ENCODE measurements around the gene VWC2.

VWC2 gene

DNA sequence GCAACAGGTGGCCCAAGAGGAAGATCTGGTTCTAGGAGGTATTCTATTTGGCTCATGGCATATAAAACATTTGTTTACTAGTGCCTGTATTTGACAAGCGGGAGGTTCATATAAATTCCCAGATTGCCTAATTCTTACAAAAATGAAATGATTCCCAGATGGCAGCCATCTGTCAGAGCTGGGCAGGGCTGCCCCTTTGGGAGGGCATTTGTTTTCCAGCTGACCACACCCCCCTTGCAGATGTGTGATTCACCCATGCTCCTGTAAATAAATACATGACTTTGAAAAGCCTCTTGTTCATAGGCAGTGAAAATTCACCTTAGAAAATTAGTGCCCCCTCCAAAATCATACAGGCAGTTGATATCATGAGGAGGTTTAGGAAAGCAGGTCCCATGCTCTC is 8.6 kb downstream of the VWC2 start:
- DNase-seq (ENCODE audit: insufficient read length, low spot score) (no peak), FAIRE-seq (no peak)

DNA sequence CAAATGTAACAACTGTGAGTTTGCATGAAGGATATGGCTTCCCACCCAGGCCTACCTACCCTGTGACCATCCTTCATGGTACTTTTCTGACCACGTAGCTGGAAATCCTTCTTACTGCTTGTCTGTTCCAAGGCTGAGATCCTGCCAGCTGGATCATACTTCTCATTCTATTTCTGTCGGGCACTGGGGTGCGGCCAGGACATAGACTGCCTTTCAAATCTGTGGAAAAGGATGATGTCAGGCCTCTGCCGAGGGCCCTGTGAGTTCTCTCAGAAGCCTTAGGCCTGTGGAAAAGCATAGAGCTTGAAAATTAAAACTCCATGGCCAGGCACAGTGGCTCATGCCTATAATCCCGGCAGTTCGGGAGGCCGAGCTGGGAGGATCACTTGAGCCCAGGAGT is 10.0 kb downstream of the VWC2 start:
- no peak for FAIRE-seq
- DNase-seq (ENCODE audit: insufficient read length, low spot score) = no peak

- FAIRE-seq = no peak
These were observed 14.5 kb downstream of the VWC2 start for GRCh38 chr7:49787980-49788379.

GRCh38 chr7:49788455-49789059 is 15.1 kb downstream of the VWC2 start:
- FAIRE-seq (peak; percentile 69), DNase-seq (ENCODE audit: insufficient read length, low spot score) (no peak)

More at GRCh38 chr7:49787980-49788379, 14.5 kb downstream of the VWC2 start:
- no peak for DNase-seq (ENCODE audit: insufficient read length, low spot score)

DNA sequence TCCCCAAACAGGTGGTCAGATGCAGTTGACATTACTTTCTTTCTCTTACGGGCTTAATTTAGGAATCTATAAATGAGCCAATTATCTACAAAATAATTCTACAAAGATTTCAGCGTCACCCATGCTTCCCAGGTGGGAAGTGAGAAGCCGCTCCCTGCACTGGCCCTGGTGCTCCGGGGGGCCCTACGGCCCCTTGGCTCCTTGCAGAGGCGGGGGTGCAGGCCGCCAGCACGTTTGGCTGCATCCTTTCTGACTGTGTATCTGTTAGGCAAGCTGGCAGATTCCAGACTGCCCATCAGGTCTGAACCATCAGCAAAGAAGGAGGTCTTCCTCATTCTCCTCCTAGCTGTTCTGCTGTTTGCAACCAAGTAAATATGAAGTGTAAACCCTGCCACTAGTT is 16.3 kb downstream of the VWC2 start:
- FAIRE-seq (no peak), DNase-seq (ENCODE audit: insufficient read length, low spot score) (no peak)

- FAIRE-seq (no peak), DNase-seq (ENCODE audit: insufficient read length, low spot score) (no peak)
These were observed 16.8 kb downstream of the VWC2 start for GRCh38 chr7:49790209-49790608.

- DNase-seq (ENCODE audit: insufficient read length, low spot score) = no peak
- no peak for FAIRE-seq
These were observed 17.8 kb downstream of the VWC2 start for GRCh38 chr7:49791088-49791741.

- no peak for FAIRE-seq
- no peak for DNase-seq (ENCODE audit: insufficient read length, low spot score)
These were observed 24.7 kb downstream of the VWC2 start for GRCh38 chr7:49797987-49798660.

DNA sequence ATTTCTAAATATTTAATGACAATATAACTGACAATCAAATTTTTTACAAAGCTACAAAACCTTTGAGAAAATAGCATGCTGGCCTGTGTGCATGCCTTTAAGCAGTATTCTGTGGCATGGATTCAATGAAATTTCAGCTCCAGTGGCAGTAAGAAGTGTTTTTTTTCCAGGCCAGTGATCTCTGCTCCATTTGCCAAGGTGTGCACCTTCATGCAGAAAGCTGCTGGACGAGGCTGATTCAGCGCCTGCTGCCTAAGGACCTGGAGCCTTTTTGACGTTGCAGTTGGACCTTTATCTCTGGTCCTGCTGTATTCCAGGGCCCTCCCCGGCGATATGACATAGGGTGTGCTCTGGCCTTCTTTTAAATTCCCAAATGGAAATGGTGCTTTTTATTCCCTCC is 26.6 kb downstream of the VWC2 start:
- FAIRE-seq (no peak), DNase-seq (ENCODE audit: insufficient read length, low spot score) (no peak)

GRCh38 chr7:49802600-49802999 is 29.2 kb downstream of the VWC2 start:
- no peak for FAIRE-seq
- DNase-seq (ENCODE audit: insufficient read length, low spot score) = no peak

DNA sequence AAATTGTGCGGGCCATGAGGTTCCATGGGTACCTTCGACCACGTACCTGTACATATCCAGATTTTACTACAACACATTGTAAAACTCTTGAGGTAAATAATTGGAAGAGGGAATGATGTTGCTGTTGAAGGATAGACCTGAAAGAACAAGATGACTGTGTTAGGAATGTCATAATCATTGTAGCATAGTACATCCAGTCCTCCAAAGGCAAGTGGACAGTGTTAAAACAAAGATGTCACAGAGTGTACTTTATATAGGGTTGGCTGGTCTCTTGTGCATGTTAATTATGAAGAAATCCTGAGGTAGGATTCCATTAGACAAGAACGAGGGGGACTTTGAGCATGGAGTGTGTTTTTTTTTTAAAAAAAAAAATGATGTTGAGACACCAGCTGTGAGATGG is 30.4 kb downstream of the VWC2 start:
- FAIRE-seq (no peak), DNase-seq (ENCODE audit: insufficient read length, low spot score) (no peak)

DNA sequence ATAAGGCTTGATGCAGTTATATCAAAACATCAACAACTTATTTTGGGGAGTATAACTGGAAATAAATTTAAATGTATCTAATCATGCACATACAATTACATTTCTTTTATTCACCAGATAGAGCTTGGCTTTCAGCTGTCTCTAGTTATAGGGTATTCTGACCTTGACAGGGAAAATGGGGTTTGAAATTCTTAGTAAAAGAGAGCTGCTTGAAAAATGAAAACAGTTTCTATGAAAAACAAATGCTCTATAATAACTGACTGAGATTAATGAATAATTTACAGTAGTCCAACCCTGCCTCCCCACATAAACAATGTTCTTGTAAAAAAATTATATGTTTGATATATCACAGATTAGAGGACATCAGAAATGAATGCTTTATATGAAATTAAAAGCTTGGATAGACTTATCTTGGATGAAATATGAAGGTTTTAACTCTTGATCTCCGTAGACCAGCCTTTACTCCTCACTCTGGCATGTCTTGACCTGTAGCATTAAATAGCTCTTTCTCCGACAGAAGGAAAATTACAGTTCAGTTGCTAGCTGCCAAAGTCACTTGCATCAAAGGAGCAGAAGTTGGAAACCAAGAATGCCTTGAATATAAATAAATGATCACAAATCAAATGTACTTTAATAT is 32.1 kb downstream of the VWC2 start:
- no peak for DNase-seq (ENCODE audit: insufficient read length, low spot score)
- FAIRE-seq = no peak

DNA sequence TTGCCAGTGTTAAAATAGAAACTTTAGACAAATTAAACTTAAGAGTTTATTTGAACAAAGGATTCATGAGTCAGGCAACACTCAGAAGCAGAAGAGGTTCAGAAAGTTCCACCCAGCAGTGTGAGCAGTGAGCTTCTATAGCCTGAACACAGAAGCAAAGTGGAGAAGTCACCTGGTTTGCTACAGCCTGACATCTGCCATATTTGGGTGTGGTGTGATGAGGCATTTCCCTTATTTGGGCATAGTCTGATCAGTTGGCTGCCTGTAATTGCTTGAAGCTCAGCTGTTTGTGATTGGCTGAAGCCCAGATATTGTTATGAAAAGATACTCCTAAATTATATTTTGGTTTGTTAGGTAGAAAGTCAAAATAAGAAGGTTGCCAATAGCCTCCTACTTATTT is 39.1 kb downstream of the VWC2 start:
- no peak for FAIRE-seq

GRCh38 chr7:49817279-49817678 is 43.8 kb downstream of the VWC2 start:
- no peak for FAIRE-seq
- no peak for DNase-seq (ENCODE audit: insufficient read length, low spot score)

More for the DNA sequence above, 39.1 kb downstream of the VWC2 start:
- no peak for DNase-seq (ENCODE audit: insufficient read length, low spot score)

DNA sequence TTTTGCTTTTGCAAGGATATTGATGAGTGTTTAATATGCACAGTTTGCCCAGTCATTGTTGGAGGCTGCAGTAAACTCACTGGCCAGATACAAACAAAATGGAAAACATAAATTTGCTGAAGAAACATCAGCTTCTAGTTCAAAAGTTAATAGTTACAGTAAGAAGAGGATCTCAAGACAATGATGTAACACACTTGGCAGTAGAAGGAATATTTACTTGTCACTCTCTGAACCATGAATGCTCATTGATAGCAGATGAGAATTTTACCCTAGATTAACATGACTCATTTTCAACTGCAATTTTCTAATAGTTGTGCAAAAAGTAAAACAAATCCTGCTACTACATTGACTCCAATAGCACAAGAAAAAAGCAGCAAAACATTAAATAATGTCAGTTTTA is 47.7 kb downstream of the VWC2 start:
- DNase-seq (ENCODE audit: insufficient read length, low spot score) (no peak), FAIRE-seq (no peak)

DNA sequence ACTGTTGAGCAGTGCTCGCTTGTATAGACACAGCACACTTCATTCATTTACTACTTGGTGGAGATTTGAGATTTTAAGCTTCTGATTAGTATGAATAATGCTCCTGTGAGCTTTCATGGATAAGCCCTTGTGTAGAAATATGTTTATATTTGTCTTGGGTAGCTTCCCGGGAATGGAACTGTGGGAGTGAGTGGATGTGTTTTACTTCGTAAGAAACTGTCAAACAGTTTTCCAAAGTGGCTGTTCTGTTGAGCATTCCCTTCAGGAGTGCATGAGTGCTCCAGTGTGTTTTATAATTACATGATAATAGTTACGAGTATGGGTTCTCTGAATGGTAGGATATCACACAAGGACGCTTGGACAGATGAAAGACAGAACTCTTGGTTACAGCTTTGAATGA is 49.4 kb downstream of the VWC2 start:
- no peak for FAIRE-seq
- no peak for DNase-seq (ENCODE audit: insufficient read length, low spot score)

DNA sequence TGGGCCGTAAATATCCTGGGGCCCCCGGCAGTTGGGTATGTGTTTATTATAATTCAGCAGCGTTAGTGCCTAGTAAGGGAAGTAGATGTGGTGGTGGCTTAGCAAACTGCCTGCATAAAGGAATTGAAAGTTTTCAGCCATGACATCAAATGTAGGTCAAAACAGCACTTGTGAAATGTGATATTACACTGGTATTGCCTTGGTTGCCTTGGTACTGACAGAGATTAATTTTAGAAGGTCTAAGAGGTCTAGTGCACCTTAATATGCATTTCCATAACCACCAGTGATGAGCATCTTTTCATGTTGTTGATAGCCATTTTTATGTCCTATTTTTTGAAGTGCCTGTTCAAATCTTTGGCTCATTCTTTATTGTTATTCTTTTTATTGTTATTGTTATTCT is 50.1 kb downstream of the VWC2 start:
- FAIRE-seq = no peak

DNA sequence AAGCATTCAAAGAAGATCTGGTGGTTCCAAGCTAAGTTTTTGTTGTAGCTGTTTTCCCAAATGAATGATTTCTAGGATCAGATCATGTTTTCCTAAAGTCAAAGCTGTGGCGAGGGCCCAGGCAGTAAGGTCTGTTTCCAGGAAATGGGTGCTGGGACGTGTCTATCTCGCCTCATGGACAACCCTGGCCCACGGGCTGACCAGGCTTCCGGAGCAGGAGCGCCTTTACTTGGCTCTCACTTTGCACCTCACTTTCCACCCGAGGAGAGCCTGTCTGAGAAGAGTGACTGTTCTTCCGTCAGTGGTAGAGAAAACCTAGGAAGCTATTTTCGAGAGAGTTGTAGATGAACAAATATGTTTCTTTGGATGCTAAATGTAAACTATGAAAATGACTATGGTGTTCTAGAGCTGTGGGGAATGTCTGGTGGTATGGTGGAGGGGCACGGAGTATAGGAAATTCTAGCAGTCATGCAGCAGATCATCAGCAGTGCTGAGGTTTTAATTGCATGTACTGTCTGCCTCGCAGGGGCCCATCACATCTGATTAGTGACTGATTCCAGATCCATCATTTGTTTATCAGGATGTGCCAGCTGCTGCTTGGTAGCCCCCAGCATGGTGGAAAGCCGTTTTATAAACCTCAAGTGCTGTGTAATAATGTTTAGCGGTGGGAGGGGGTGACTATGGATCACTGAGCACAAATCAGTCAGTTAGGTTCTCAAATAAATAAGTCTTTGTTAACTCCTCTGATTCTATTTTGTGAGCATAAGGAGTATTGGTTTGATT is 66.6 kb downstream of the VWC2 start:
- FAIRE-seq (no peak), DNase-seq (ENCODE audit: insufficient read length, low spot score) (no peak)

More for the DNA sequence above, 50.1 kb downstream of the VWC2 start:
- DNase-seq (ENCODE audit: insufficient read length, low spot score) = no peak

DNA sequence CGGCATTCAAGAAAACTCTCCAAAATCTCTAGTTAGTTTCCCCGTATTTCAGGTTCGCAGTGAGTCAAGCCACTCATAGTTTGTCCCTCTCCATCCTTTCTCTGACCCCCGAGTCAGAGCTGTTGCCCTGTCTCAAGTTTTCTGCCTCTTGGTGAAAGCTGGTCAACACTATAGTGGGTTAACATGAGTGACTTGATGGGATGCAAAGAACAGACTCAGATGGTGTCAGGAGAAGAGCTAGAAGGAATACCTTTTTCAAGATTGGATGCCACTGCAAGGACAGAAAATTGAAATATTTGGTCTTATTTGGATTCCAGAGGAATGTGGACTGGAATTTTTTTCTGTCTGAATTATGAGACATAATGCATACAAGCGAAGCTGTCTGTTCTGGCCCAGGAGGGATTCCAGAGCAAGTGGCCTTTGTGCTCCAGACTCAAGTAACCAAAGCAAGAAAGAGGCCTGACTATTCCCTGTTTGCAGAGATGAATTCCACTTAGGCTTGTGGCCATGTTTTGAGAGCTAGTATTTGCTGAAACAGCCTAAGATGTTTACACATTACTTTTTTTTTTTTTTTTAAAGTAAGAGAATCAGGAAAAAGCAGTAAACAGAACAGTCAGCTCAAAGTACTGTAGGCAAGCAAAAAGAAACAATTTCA is 67.4 kb downstream of the VWC2 start:
- DNase-seq (ENCODE audit: insufficient read length, low spot score) (no peak), FAIRE-seq (no peak)

GRCh38 chr7:49845626-49846025 is 72.2 kb downstream of the VWC2 start:
- FAIRE-seq (no peak), DNase-seq (ENCODE audit: insufficient read length, low spot score) (no peak)

Data from HTR-8/SVneo (cell line).